Measurements from ENCODE around the gene CAND2. TPM values are rescaled to one million over a fixed set of nuclear protein-coding genes. Genes with fewer than 3 reads are reported as not detected.
A peak's percentile ranks its signal among the peaks of the same experiment; 100 is the strongest.
"Not testable (repeated sequence)": the region's sequence is repeated elsewhere in the genome, so short reads cannot be mapped to it uniquely, and the experiment has no call there.

CAND2 gene
- total RNA-seq, 1 donor from 2014 or later = 56.7 TPM

DNA sequence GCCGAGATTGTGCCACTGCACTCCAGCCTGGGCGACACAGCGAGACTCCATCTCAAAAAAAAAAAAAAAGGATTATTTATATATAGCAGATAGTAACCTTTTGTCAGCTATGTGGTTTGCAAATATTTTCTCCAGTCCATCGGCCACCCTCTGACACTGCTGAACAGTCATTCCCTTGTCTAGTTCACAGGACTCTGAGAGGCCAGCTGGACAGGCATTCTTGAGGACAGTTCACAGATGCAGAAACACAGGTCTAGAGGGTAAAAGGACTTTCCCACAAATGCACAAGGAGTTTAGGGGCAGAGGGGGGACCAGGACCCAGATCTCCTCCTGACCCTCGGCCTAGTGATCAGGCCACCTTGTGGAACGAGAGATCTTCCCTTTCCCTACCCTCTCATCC is 29.9 kb upstream of the CAND2 start:
- intact Hi-C loops (cut with DNase I) = loop anchor here (5.0 kb wide), 1 partner anchor 59 kb away; no protein-coding TSS in a partner anchor

DNA sequence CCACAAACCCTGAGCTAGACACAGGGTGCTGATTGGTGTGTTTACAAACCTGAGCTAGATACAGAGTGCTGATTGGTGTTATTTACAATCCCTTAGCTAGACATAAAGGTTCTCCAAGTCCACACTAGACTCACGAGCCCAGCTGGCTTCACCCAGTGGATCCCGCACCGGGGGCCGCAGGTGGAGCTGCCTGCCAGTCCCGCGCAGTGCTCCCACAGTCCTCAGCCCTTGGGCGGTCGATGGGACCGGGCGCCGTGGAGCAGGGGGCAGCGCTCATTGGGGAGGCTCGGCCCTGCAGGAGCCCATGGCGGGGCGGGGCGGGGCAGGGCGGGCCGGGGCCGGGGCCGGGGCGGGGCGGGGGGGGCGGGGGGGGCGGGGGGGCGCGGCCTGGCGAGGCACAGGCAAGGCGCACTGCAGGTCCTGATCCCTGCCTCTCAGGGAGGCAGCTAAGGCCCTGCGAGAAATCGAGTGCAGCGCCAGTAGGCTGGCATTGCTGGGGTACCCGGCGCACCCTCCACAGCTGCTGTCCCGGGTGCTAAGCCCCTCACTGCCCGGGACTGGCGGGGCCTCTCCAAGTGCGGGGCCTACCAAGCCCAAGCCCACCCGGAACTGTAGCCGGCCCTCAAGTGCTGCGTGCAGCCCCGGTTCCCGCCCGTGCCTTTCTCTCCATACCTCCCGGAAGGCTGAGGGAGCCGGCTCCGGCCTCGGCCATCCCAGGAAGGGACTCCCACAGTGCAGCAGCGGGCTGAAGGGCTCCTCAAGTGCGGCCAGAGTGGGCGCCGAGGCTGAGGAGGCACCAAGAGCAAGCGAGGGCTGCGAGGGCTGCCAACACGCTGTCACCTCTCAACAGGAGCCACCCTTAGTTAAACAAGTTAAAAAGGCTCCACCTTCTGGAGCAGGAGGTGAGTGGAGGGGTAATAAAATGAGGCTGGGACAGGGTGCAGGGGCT is 27.6 kb upstream of the CAND2 start:
- peak; percentile 37 for ATAC-seq
- intact Hi-C loops (cut with DNase I) = loop anchor here (5.0 kb wide), 1 partner anchor 62 kb away; no protein-coding TSS in a partner anchor
- no peak for DNase-seq (ENCODE audit: missing footprints)

More for the DNA sequence above, 29.9 kb upstream of the CAND2 start:
- DNase-seq (ENCODE audit: missing footprints) = no peak
- no peak for ATAC-seq

DNA sequence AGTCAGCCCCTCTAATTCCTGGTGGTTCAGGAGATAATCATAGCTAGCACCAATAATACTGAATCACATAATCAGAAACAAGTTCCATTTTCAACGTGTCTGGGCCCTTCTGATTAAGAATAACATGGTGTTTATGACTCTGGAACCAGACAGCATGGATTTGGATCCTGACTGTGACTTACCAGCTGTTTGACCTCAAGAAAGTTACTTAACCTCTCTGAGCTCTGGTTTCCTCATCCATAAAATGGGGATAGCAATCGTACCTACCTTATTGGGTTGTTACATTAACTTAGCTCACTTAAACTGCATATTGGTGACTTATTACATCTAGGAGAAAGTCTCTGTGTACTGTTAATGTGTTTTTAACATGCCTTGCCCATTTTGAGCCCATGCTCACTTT is 26.7 kb upstream of the CAND2 start:
- no peak for ATAC-seq
- intact Hi-C loops (cut with DNase I) = loop anchor here (5.0 kb wide), 1 partner anchor 62 kb away; no protein-coding TSS in a partner anchor
- no peak for DNase-seq (ENCODE audit: missing footprints)

DNA sequence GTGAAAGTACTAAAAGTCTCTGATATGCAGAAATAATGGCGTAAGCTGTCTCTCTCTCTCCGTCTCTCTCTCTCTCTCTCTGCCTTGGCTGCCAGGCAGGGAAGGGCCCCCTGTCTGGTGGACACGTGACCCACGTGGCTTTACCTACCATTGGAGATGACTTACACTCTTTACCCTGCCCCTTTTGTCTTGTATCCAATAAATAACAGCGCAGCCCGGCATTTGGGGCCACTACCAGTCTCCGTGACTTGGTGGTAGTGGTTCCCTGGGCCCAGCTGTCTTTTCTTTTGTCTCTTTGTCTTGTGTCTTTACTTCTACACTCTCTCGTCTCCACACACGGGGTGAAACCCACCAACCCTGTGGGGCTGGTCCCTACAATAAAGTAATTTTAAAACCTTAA is 25.2 kb upstream of the CAND2 start:
- no peak for ATAC-seq

DNA sequence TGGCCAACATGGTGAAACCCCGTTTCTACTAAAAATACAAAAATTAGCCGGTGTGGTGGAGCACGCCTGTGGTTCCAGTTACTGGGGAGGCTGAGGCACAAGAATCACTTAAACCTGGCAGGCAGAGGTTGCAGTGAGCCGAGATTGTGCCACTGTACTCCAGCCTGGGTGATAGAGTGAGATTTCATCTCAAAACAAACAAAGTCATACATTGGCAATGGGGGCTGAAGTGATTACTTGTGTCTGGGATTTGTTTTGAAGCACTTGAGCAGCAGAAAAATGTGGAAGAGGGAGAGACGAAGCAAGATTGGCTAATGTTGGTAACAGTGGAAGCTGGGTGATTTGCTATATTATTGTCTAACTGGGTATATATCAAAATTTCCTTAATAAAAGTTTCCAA is 24.0 kb upstream of the CAND2 start:
- no peak for ATAC-seq
- intact Hi-C loops (cut with DNase I) = no loop called here
- DNase-seq (ENCODE audit: missing footprints) = no peak

More for the DNA sequence above, 25.2 kb upstream of the CAND2 start:
- DNase-seq (ENCODE audit: missing footprints) = no peak
- intact Hi-C loops (cut with DNase I) = no loop called here

DNA sequence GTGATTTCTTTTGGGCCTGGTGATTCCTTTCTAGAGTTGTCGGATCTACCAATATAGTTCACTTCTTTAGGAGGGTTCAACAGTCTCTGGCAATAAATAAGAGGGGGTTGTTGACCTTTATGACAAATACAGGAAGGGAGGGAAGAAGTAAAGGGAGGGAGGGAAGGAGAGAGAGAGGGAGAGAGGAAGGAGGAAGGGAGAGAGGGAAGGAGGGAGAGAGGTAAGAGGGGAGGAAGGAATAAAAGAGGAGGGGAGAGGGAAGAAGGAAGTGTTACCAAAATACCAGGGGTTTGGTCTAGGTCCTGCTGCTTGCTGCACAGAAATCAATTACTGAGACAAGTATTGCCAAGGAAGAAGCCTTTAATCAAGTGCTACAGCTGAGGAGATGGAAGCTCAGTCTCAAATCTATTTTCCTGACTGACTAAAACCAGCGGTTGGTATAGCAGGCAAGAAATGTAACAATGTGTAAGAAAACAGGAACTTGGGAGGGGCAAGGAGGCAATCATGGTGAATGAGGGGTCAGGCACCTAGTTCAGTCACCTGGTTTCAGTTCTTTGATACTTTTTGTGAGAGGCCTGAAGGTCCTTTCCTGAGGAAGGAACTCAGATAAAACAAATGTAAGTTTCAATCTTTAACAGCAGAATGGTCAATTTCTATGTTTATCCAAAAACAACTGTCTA is 23.3 kb upstream of the CAND2 start:
- DNase-seq (ENCODE audit: missing footprints) (no peak), ATAC-seq (no peak)
- intact Hi-C loops (cut with DNase I) = no loop called here

DNA sequence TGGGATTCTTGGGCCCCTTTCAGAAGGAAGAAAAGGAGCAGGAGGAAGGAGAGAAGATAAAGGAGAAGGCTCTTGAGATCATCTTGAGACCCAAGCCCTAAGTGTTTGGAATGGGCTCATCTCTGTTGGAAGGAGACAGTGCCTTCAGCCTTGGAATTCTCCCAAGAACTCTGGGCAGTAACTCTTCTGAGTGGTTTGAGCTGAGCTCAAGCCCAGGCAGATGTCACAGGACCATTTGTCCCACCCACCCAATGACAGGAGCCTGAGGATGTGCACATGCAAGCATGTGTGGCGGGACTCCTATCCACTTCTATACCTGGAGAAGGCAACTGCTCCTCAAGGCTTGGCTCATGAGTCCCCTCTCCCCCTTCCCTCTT is 22.8 kb upstream of the CAND2 start:
- ATAC-seq = no peak
- DNase-seq (ENCODE audit: missing footprints) = no peak
- intact Hi-C loops (cut with DNase I) = no loop called here

DNA sequence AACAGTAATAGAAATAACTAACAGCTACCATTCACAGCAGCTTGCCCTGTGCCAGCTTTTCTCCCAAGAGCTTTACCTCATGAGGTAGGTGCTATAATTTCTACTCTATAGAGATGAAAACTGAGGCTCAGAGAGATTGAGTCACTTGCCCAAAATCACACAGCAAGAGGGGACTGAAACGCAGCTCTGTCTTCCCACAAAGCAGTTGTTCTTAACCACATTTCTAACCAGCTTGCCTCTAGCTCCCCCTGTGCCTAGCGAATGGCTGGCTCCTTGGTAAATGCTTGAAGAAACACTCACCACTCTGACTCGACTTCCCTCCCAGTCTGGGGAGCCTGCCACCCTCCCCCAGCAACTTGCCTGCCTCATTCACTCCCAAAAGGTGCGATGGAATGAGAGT is 21.9 kb upstream of the CAND2 start:
- no peak for DNase-seq (ENCODE audit: missing footprints)
- no peak for ATAC-seq
- intact Hi-C loops (cut with DNase I) = no loop called here

DNA sequence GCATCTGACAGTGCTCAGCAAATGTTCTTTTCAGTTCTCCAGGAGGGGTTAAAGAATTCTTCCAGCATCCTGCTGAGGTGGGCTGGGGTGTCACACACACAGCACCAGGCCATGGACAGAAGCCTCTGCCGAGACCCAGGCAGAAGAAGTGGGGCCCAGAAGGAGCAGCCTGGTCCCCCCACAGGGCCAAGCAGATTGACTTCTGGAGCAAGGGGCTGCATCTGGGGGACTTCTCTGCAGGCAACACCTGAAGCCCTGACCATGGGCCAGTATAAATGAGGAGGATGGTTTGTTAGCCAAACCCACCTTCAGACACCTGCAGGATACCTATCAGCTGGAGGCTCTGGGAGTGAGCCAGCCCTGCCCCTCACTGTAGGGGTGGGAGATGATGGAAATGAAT is 21.3 kb upstream of the CAND2 start:
- no peak for DNase-seq (ENCODE audit: missing footprints)
- ATAC-seq = no peak
- intact Hi-C loops (cut with DNase I) = no loop called here

DNA sequence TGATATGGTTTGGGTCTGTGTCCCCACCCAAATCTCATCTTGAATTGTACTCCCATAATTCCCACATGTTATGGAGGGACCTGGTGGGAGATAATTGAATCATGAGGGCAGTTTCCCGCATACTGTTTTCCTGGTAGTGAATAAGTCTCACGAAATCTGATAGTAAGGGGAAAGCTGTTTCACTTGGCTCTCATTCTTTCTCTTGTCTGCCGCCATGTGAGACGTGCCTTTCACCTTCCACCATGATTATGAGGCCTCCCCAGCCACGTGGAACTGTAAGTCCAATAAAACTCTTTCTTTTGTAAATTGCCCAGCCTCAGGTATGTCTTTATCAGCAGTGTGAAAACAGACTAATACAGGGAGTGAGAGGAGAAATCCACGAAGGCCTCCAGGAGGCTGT is 20.5 kb upstream of the CAND2 start:
- DNase-seq (ENCODE audit: missing footprints); intact Hi-C loops (cut with DNase I): not testable (repeated sequence)

DNA sequence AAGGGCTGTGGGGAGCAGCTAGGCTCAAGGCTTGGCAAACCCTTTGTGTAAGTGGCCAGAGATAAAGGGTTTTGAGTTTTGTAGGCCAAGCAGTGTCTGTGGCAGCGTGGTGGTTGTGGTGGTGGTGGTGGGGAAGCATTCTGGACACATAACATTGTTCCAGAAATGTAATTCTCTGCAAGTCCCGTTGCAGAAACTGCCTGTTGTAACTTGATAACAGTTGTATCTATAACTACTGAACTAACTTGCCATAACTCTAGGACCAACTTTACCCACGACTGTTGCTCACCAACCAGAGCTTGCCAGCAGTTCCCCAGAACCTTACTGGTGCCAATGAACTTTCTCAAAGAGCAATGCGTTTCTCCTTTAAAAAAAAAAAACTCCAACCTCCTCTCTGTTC is 19.3 kb upstream of the CAND2 start:
- ATAC-seq = no peak
- intact Hi-C loops (cut with DNase I) = no loop called here

More for the DNA sequence above, 20.5 kb upstream of the CAND2 start:
- ATAC-seq = not testable (repeated sequence)

DNA sequence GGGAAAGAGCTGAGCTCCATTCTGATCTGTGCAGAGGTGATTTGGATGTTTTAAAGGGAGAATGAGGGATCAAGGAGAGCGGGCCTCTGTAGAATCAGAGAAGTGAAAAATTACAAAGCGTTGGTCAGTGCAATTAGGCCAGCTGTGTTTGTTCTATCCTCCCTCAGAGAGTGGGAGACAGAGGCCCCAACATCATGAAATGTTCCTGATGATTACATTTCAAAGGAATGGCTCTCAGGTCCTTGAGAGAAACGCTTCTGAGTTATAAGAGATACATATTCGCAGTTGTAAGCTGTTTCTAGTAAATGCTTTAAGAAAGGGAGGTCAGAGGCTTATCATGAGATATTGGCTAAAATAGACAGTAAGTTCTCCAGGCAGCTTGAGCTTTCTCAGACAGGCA is 15.7 kb upstream of the CAND2 start:
- DNase-seq (ENCODE audit: missing footprints) = no peak
- no peak for ATAC-seq
- intact Hi-C loops (cut with DNase I) = no loop called here

More for the DNA sequence above, 19.3 kb upstream of the CAND2 start:
- DNase-seq (ENCODE audit: missing footprints) = no peak

DNA sequence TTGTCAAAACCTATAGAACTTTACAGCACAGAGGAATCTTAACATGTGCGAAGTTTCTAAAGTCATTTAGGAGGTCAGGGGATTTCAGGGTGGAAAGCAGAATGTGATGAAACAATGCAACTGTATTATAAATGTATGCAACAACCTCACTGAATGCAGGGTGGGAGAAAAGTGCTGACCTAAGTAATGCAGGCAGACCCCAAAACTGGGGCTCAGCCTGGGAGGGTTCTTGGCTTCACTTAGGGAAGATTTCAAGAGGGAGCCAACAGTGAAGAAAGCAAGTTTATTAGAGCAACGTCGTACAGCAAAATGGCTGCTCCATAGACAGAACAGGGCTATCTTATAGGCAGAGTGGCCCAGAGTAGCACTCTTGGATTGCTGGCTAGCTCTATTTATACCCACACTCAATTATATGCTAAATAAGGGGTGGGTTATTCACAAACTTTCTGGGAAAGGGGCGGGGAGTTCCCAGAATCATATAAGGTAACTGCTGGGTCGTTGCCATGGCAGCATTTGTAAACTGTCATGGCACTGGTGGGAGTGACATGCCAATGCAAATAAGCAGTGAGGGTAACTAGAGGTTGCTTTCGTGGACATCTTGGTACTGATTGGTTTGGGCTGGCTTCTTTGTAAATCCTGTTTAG is 14.2 kb upstream of the CAND2 start:
- intact Hi-C loops (cut with DNase I) = no loop called here
- ATAC-seq = peak; percentile 28
- no peak for DNase-seq (ENCODE audit: missing footprints)

DNA sequence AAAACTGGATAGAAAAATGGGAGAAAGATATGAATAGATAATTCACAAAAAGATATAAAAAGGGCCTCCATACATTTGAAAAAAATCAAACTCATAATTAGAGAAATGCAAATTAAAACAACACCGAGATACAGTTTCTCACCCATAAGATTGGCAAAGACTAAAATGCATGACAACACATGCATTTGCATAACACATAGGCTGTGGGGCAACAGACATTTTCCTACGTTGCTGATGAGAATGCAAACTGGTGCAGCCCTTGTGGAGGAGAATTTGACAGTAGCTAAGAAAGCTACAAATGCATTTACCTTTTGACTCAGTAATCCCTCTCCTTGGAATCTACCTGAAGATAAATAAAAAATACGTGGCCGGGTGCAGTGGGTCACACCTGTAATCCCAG is 11.4 kb upstream of the CAND2 start:
- intact Hi-C loops (cut with DNase I) = no loop called here
- no peak for ATAC-seq
- no peak for DNase-seq (ENCODE audit: missing footprints)

DNA sequence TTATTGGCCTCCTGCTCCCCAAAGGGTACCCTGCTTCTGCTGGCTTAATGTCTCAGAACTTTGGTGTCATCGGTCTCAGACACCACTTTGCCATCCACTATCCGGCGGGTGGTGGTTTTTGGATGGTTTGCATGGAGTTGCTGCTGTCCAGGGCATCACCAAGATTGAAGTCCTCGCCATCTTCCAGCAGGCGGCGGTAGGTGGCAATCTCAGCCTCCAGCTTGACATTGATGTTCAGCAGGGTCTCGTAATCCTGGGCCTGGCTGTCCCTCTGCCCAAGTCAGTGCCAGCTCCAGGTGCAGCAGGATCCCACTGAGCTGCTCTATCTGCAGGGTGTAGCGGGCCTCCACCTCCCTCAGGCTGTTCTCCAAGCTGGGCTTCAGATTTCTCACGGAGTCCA is 9.1 kb upstream of the CAND2 start:
- intact Hi-C loops (cut with DNase I); ATAC-seq; DNase-seq (ENCODE audit: missing footprints): not testable (repeated sequence)

DNA sequence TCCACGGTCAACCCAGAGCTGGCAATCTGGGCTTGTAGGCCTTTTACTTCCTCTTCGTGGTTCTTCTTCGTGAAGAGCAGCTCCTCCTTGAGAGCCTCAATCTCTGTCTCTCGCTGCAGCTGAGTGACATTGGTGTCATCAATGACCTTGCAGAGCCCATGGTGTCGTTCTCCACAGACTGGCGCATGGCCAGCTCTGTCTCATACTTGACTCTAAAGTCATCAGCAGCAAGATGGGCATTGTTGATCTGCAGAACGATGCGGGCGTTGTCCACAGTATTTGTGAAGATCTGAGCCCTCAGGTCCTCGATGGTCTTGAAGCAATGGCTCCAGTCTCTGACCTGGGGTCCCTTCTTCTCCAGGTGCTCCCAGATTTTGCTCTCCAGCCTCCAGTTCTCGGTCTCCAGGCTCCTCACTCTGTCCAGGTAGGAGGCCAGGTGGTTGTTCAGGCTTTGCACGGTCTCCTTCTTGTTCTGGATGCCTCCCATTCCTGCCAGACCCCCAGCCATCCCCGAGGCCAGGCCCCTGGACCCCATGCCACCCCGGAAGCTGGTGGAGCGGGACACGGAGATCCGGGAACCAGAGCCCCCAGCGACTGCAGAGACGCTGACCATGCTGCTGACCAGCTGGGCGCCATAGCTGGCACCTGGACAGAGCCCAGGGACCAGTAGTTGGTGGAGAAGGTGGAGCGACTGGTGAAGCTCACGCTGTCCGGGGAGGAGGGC is 8.4 kb upstream of the CAND2 start:
- ATAC-seq; DNase-seq (ENCODE audit: missing footprints); intact Hi-C loops (cut with DNase I): not testable (repeated sequence)

DNA sequence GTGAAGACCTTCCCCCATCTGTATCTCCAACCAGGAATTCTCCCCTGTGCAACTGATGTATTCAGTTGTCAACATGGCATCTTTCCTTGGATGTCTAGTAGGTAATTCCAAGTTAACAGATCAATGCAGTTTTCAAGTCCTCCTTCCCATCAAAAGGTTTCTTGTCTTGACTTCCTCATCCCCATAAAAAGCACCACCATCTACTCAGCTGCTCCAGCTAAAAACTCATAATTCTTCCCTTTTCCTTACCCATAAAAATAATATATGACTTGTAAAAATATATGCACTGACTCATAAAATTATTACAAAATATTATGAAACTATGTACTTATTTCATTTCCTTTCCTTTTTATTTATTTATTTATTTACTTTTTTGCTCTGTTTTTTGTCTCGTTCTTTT is 5.0 kb upstream of the CAND2 start:
- DNase-seq (ENCODE audit: missing footprints) = no peak
- ATAC-seq = no peak
- intact Hi-C loops (cut with DNase I) = no loop called here

DNA sequence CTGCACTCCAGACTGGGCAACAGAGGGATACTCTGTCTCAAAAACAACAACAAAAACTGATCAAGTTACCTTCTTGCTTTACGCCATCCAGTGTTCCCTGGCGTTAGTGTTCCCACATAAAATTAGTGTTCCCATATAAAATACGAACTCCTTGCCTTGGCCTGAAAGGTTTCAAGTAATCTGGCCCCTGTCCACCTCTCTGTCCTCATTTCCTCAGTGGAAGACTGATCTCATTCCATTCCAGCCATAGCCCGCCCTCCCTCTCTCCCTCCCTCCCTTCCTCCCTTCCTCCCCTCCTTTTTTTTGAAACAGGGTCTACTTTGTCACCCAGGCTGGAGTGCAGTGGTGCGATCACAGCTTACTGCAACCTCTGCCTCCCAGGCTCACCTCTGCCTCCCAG is 2.8 kb upstream of the CAND2 start:
- ATAC-seq (no peak), DNase-seq (ENCODE audit: missing footprints) (no peak)
- intact Hi-C loops (cut with DNase I) = no loop called here
